ENCODE data around the gene GSTM4. TPM values are rescaled to one million over a fixed set of nuclear protein-coding genes. Genes with fewer than 3 reads are reported as not detected.

The GSTM4 gene
- total RNA-seq, 1 donor from 2014 or later: 36.8 TPM

Other genes with a start within 250 kb of the GSTM4 start
- gene PSMA5, start 229.7 kb upstream of the GSTM4 start, total RNA-seq: 49.9 TPM
- gene SYPL2, start 189.6 kb upstream of the GSTM4 start, total RNA-seq: 25.3 TPM
- 2.1 TPM for gene ATXN7L2, start 172.2 kb upstream of the GSTM4 start, total RNA-seq
- gene CYB561D1, start 162.0 kb upstream of the GSTM4 start, total RNA-seq: 4.6 TPM
- gene AMIGO1, start 146.4 kb upstream of the GSTM4 start, total RNA-seq: 19.4 TPM
- 0.08 TPM for gene GPR61, start 116.2 kb upstream of the GSTM4 start, total RNA-seq
- 2.0 TPM for gene GNAI3, start 107.5 kb upstream of the GSTM4 start, total RNA-seq
- gene GNAT2, start 36.5 kb upstream of the GSTM4 start, total RNA-seq: not detected
- 12.9 TPM for gene AMPD2, start 36.3 kb upstream of the GSTM4 start, total RNA-seq
- 67.3 TPM for gene GSTM2, start 12.0 kb downstream of the GSTM4 start, total RNA-seq
- not detected for gene GSTM1, start 31.7 kb downstream of the GSTM4 start, total RNA-seq
- 2.4 TPM for gene GSTM5, start 56.2 kb downstream of the GSTM4 start, total RNA-seq
- gene GSTM3, start 84.9 kb downstream of the GSTM4 start, total RNA-seq: 93.7 TPM
- 0.11 TPM for gene EPS8L3, start 107.8 kb downstream of the GSTM4 start, total RNA-seq